Kasumi-1 (cell line): ENCODE data around the gene FRRS1L.

ENCODE experiments used
- DNase-seq, 2 experiments: peaks; one replicate each; lab custom pipeline; 2025; lab: John Stamatoyannopoulos, UW

The FRRS1L gene

GRCh38 chr9:109101810-109102209 lies 65.2 kb downstream of the FRRS1L start:
- DNase-seq = peak; percentile 22 to 50

DNA sequence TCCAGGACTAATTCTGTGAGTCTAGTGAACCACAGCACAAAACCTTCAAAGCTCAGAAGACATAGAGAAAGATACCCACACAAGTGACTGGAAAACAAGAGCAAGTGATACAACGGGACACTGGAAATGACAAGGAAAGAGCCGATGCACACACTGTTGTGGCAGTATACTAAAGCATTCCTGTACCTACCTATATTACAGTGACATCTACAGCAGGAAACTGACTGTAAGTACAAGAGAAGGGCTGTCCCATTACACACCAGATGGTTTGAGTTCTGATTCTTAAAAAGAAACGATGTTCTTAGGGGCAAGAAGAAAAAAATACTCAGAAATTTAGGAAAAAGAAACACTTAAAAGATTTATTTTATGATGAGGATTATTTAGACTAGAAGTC lies 65.8 kb downstream of the FRRS1L start:
- no peak for DNase-seq

DNA sequence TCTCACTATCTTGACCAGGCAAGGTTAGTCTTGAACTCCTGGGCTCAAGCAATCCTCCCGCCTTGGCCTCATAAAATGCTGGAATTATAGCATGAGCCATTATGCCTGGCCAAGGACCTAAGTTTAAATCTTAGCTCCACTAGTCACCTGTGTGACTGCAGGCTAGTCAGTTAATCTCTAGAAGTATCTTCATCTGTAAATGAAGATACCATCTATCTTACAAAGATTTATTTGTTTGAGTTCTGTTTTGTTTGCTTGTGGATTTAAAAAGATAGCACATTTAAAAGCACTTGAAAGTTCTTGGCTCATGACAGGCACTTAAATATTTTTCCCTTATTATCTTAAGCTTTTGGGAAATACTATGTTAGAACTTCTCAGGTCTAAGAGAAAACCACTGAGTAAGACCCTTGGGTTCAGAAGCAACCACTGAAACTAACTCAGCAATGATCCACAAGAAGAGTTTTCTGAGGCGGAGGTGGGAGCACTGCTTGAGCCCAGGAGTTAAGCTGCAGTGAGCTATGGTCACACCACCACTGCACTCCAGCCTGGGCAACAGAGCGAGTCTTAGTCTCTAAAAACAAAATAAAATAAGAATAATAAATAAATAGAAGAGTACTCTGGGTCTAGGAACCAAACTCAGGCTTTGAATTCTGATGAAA lies 66.4 kb downstream of the FRRS1L start:
- no peak for DNase-seq

- DNase-seq = no peak
Measured at GRCh38 chr9:109098960-109099308, 68.1 kb downstream of the FRRS1L start.

DNA sequence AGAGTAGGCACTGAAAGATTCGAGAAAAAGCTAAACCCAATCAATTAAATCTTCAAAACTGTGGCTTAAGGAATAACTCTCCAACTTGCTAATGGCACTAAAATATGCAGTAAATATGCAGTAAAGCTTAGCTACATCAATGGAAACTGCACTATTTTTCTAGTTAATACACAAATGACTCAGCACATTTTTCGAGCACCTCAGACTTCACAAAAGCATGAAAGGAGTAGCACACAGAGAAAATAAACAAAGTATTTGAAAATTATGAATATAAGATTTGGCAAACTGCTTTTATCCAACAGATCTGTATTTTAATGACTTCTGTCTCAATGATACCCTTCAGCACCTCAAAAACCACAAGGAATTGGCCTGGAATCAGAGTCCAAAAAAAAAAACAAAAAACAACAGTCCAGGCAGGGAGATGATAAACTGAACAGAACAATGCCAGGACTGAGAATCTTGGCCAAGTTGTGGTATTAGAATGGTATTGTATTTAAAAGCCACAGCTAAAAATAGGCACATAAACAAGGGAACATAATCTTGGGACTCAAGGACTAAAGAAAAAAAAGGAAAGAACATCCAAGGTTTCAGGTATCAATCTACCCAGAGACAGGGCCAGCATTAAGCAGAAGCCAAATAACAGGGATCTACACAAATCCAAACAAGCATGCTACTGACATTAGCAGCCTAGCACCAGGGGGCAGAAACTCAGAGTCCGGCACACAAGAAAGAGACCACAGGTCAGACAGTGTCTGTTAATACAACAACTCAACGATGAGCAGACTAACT lies 68.7 kb downstream of the FRRS1L start:
- no peak for DNase-seq

DNA sequence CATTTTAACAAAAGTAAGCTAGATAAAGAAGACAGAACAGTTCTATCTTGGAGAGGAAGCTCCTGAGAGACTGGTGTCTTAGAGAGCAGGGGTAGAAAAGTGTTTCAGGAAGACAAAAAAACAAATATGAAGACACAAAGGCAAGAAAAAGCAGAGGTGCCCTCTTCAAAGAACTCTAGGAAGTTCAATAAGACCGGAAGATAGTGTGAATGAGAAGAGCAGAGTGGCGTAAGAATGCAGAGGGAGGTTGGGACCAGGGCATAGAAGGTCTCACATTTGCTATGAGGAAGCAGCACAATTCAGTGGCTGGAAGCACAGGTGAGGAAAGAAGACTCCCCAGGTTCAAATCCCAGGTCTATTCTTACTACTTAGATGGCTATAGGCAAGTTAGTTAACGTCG lies 69.9 kb downstream of the FRRS1L start:
- no peak for DNase-seq

GRCh38 chr9:109095321-109095720 lies 71.7 kb downstream of the FRRS1L start:
- no peak for DNase-seq

- DNase-seq = no peak
Measured at GRCh38 chr9:109094268-109094667, 72.8 kb downstream of the FRRS1L start.

- no peak for DNase-seq
Measured at GRCh38 chr9:109092587-109092986, 74.5 kb downstream of the FRRS1L start.

DNA sequence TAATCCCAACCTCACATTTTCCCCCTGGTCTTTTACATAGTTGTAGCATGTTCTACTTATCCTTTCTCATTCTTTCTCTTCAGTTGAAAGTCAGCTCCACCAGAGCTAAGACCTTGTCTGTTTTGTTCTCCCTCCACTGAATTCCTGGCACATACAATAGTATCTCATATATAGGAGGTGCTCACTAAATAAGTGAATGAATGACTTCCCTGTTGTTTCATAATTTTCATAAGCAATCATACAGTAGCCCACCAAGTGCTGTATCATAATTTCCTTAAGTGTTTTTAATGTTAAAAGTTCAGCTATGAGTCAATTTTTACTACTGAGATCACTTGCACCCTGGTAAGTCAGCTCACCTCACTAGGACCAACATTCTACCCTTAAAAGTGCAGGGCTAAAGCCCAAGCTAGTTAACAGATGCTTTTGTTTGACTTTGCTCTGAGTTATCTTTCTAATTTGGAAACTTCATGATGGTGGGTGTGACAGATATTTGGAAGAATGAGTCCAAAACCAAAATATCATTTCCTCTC lies 74.9 kb downstream of the FRRS1L start:
- no peak for DNase-seq

GRCh38 chr9:109088221-109088620 lies 78.8 kb downstream of the FRRS1L start:
- DNase-seq = no peak

GRCh38 chr9:109087795-109088194 lies 79.3 kb downstream of the FRRS1L start:
- DNase-seq = no peak

- DNase-seq = peak in 1 of 2 experiments; percentile 15
Measured at GRCh38 chr9:109086221-109086620, 80.8 kb downstream of the FRRS1L start.

- no peak for DNase-seq
Measured at GRCh38 chr9:109085510-109085909, 81.5 kb downstream of the FRRS1L start.

- DNase-seq = no peak
Measured at GRCh38 chr9:109083813-109084405, 83.1 kb downstream of the FRRS1L start.

- DNase-seq = no peak
Measured at GRCh38 chr9:109083141-109083540, 83.9 kb downstream of the FRRS1L start.

DNA sequence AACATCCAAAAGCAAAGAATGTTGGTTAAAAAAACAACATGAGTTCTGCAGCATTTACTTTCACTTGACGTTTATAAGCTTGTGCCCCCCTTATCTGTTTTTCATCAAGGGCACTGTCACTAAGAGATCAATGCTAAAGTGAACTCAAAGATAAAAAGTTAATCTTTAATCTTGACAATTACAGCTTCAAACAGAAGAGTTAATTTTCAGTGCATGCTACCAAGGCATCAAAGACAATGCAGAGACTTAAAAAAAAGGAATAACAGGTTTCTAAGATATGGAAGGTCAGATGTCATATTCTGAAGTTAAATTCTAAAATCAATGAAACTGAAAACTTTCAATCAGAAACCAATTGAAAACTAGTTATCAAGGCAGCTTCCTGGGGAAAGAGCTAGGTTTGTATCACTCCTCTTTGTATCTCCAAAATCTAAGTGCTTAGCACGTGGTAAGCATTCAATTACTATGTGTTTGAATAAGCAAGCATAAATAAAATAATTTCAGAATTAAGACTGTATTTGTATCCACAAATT lies 84.9 kb downstream of the FRRS1L start:
- DNase-seq = no peak
